Measurements from ENCODE around the gene ADRB1.

ADRB1 gene

DNA sequence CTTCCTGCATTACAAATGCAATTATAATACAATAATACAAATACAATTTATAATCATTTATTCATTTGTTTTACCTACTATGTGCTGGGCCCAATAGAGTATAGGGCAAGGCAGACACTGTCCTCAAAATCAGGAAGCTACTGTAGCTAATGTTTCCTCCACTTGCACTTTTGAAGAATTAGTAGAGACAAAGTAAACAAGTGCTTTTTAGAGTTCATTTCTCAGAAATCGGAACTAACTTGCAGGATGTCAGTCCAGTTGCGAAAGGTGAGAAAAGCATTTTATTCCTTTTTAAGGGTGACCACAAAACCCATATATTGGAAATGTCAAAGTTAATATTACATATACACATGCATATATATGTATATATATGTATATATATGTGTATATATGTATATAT lies 14.2 kb downstream of the ADRB1 start:
- DNase-seq (ENCODE audit: low read depth) = no peak

DNA sequence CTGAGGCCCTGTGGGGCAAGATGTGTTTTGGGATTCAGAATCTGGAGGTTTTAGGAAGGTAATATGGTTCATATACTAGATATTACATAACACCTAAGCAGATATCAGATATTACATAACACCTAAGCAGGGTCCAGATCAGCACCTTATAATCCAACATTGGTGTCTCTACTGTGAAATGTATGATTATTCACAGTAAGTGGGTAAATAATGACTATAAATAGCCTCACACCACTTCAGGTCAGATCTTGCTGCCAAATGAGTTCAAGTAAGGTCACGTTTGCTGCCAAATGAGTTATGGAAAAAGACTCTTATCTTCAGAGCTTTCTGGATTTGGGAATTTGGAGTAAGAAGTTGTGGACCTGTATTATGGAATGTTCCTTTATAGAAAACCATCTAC lies 14.6 kb downstream of the ADRB1 start:
- no peak for DNase-seq (ENCODE audit: low read depth)

DNA sequence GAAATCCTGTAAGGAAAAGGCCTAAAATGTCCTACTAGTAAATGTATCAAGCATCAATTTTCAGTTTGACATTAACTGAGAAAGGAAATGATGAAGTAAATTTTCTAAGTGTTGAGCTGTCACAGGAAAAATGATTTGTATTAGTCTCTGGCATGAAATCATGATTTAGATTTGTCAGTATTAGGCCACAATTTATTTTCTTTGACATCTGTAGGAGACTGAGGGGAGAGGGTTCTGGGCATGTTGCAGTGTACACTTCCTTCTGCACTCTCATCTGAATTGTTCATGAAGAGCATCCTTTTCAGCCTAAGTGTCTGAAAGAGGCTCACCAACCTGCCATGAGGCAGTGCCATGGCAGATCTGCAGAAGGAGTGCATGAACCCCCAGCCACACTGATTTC lies 15.9 kb downstream of the ADRB1 start:
- DNase-seq (ENCODE audit: low read depth) = no peak

DNA sequence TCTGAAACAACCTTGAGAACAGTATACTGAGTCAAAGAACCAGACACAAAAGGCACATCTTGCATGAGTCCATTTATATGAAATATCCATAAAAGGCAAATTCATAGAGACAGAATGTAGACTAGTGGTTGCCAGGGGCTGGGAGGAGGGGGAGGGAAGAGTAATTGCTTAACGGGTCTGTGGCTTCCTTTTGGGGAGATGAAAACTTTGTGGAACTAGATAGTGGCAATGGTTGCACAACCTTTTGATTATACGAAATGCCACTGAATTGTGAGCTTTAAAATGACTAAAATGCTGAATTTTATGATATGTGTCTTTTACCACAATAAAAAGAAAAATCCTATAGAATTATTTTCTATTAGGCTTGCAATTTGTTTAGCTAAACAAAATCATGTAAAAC lies 16.8 kb downstream of the ADRB1 start:
- no peak for DNase-seq (ENCODE audit: low read depth)

DNA sequence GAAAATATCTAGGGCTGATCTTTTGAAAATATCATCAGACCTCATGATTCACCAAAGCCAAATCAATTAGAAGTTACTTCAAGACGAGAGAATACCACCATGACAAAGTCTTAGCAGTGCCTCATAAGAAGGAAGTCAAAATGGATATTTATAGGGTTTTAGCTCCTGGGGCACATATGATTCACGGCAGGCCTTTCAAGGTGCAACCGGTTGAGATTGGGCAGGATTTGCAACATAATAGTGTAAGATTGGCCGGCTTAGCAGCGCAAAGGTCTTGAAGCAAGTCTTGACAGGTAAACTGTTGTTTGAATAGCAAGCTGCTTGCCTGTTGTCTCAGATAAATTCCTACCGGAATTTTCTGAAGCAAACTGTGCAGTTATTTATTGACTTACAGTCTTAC lies 17.5 kb downstream of the ADRB1 start:
- DNase-seq (ENCODE audit: low read depth) = no peak

DNA sequence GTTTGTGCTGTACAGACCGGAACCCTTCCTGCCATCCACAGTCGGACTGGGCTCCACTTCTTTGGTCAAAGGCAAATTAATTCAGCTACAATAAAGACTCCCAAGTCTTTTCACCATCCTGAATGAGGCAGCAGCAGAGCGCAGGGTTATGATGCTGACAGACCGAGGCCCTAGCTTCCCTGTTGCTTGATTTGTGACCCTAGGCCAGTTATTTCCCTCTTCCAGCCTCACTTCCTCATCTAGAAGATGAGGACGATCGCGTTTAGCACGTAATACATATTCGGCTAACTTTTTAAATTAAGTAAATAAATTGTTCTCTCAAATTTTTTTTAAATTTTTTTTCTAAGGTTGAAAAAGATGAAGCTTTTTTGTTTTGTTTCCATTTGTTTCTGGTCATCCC lies 18.1 kb downstream of the ADRB1 start:
- no peak for DNase-seq (ENCODE audit: low read depth)

DNA sequence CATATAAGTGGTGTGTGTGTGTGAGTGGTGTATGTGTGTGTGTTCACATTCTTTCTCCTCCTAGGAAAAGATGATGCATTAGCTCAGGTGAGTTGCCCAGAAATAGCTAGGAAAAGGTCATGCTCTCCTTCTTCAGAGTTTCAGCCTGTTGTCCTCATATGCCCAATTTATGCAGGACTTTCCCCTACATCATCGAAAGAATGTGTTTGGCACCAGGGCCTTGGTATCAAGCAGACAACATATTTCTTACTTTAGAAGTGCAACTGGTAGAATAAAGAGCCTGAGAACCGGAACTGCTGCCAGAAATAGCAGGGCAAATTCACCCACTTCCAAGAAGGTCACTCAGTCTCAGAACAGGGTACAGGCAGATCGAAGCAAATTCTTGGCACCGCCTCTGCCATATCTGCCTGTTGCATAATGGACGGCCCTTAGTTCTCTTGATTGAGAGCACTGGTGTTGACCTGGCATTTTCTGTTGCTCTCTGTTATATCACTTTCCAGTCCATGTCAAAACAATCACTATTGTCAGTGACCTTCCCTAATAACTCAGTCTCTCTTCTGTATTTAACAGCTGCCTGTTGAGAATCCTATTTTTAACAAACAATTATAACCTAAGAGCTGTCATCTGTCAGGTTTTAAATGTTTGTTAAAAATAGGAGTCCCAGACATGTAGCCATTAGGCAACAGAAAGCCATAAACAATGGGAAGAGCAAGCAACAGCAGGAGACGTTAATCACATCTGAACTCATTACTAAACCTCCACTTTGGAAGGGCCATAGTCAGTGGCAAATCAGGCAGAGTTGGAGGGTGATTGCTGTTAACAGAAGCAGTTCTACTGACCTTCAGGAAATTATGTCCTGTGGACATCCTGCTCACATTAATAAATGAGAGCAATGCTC lies 20.7 kb downstream of the ADRB1 start:
- no peak for DNase-seq (ENCODE audit: low read depth)

DNA sequence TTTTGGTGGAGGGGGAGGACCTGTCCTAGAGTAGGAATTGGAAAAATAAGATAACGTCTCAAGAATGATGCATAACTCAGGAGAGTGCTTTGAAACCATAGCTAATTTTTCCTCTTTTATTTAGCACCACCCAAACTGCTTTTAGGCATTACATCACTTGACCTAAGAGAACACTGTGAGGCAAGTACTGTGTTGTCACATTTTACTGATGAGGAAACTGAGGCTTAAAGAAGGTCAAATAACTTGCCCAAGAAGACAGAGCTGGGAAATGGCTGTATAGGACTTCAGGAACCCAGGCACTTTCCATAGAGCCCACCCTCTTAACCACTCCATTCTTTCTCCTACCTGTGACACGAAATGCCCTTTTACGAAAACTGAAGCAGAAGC lies 21.4 kb downstream of the ADRB1 start:
- no peak for DNase-seq (ENCODE audit: low read depth)

DNA sequence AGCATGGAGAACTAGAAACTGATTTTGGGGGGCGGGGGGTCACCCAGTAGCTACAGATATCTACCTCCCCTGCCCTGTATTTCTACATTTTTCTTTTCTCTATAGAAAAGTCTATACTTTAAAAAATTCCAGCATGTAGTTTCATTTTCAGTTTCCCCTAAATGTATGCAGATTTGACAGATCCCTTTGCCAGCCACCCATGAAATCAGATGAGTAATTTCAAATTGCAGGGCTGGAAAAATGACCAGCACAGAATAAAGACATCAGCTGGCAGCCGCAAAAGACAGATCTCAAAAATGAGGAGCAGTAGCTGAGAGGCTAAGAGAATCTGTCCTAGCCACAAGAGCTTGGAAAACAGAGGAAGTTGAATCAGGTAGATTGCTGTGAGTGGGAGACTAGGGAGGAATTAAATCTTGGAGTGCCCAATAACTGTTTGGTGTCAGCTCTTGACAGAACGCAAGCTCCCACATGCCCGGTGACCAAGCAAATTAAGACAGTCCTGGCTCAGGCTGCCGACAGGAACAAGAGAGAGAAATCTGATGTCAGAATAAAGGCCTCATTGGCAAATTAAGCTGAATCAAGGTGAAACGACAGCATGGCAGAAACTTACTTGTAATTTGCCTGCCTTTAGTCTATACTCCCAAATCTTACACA lies 24.5 kb downstream of the ADRB1 start:
- DNase-seq (ENCODE audit: low read depth) = no peak

DNA sequence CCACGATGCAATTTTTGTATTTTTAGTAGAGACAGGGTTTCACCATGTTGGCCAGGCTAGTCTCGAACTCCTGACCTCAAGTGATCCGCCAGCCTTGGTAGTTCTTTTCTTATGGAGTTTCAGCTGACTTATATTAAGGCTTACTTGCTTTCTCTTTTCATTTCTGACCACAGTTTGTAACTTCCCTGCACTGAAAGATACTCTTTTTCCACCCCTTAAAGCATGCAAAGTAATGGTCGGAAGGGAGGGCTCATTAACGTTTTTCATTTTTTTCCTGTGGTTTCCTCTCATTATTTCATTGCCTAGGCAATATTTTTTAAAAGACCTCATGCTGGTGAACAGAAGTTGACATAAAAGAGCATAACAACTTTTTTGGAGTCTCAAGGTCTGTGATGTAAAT lies 27.0 kb downstream of the ADRB1 start:
- DNase-seq (ENCODE audit: low read depth) = no peak

DNA sequence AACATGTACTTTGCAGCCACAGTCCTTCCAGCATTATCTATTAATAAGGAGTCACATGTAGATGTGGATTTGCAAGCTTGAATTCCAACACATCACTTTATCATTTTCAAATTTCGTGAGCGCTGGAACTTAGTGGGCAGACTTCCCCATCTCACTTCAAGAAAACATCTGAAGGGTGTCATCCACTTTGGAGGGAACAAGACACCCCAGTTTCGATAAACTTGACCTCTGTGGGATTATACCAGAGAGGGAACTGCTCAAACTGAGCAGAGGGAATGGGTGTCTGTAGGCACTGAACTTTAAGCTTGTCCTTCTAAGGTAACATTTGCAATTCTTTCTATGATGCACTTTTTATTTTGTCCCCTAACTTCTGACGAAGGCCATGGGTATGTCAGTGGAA lies 27.5 kb downstream of the ADRB1 start:
- no peak for DNase-seq (ENCODE audit: low read depth)

DNA sequence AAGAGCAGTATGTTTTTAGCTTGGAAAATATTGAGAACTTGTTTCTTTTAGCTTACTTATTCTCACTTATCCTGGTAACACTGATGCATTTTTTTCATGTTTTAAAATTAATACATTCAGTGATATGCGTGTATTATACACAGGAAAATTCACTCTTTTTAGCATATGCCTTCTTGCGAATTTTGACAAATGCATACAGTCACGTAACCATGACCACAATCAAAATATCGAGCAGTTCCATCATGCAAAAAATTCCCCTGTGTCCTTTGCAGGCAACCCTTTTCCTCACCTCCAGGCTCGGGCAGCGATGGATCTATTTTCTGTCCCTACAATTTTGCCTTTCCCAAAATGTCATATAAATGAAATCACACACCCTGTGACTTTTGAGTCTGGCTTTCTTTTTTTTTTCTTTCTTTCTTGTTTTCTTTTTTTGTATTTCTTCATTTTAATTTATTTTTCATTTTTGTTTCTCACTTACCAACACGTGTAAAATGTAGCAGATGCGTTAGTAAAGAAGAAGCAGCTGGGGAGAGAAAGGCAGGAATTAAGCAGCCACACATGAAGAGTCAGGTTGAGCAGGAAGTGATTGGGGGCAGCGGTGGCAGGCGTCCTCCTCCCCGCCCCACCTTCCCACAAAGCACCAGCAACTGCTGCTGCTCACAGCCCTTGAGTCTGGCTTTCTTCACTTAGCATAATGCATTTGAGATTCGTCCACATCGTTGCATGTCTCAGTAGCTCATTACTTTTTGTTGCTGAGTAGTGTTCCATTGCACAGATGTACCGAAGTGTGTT lies 29.9 kb downstream of the ADRB1 start:
- no peak for DNase-seq (ENCODE audit: low read depth)

DNA sequence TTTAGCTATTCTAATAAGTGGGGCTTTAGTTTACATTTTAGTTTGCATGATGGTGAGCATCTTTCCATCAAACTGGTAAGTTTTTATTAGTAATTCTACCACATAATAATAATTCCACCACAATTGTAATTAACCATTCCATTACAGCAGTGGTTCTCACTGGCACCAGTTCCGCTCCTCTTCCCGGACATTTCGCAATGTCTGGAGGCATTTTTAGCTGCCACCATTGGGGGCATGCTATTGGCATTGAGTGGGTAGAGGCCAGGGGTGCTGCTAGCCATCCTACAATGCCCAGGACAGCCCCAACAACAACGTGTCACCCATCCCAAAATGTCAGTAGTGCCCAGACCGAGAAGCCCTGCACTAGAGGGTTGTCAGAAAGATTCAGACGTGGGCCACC lies 31.4 kb downstream of the ADRB1 start:
- DNase-seq (ENCODE audit: low read depth) = no peak

DNA sequence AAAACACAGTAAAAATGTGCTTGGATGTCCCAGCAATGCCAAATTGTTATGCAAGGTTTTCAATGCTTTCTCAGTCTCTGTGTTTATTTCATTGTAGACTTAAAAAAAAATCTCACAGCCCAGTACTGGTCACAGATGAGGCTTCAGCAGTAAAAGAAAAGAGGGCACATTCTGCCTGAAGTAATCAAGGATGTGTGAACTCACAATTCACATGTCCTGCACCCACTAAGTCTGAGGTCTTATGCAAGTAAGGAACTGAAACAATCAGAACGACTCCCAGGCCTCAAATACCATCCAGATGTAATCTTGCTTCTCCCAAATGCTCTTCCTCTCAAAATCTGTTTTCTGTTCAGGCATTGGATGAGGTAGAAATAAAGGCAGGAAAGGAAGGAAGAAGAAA lies 33.7 kb downstream of the ADRB1 start:
- no peak for DNase-seq (ENCODE audit: low read depth)

DNA sequence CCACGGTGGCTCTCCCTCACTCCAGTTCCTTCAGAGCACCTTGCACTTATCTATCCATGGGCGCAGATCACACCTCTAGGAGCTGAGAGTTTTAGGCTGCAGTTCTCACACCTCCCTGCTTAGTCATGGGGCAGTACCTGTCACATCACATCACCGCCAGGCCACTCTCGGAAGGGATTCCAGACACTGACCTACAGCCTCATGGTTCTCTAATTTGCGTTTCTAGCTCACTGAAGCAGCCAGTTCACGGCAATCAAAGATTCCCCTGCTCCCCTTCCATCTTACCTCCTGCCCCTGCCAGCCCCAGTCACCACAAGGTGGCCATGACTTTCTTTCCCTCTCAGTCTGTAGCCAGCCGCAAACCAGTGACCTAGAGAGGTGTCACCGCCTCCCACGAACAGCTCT lies 34.2 kb downstream of the ADRB1 start:
- no peak for DNase-seq (ENCODE audit: low read depth)

DNA sequence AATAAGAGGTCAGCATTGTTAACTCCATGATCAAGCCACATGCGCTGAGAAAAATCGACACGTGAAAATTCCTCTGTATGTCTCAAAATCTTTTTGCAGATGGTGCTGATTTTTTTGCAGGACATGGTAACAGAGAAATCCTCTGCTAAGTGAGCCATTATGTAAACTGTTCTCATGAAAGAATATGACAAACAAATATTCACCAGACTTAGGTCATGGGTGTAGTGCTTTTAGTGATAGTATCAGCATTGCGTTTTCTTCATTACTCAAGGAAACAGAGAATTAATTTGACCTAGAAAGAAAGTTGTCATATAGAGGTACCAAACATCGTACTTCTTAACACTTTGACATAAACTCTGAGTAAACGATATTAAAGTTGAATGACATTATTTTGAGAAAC lies 34.7 kb downstream of the ADRB1 start:
- DNase-seq (ENCODE audit: low read depth) = no peak

DNA sequence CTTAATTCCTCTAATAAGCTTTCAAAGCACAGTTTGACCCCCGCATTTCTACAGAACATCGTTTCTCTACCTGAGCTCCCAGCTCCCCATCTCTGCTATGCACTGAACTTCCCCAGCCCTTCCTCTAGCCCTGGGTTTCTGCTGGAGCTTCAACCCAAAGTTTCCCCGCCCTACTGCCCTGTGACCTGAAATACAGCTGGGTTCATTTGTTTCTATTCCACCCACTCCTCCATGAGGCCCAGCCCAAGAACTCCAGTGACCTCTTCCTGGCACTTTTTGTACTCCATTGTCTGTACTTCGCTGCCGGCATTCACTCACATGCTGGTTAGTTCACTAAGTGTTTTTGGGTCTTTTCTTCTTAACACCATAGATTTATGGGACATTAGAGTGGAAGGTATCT lies 35.8 kb downstream of the ADRB1 start:
- DNase-seq (ENCODE audit: low read depth) = no peak

DNA sequence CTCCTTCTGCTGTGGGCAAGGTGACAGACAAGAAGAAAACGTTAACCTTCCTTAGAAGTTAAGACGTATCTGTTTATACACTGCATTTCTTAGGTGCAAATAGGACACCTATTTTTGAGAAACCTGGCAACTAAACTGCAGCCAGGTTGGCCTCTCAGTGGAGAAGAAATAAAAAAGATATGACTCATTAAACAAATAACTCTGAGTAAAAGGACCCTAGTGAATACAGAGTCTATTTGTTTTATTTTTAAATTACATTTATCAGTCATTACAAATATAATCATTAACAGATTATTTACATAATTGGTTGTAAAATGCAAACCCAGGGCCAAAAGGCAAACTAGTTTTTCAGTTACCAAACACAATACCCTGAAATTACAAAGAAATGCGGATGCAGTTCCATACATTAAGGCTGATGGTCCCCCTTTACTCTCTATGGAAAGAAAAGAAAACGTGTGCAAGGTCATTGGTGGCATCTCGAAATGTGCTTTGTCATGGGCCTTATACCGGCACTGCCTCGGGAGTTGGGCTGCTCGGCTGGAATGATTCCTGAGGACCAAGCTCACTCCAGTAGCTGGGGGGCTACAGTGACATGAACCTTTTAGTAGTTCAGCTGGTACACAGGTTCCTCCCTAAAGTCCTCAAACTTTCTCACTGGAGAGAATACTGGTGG lies 38.4 kb downstream of the ADRB1 start:
- no peak for DNase-seq (ENCODE audit: low read depth)

DNA sequence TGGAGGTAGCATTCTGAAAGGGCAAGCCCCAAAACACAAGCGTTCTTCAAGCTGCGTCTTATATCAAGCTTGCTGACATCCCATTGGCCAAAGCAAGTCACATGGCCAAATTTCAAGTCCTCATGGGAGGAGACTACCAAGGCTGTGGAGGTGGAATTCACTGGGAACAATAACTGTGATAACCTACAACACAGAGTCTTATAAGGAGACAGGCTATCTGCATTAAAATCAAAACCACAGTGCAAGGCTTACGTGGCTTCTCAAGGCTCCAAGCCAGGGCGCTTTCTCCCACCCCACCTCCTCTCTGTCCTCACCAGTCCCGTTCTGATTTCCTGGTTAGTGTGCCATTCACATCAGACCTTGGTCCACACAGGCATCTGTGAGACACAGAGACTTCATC lies 39.4 kb downstream of the ADRB1 start:
- DNase-seq (ENCODE audit: low read depth) = no peak

DNA sequence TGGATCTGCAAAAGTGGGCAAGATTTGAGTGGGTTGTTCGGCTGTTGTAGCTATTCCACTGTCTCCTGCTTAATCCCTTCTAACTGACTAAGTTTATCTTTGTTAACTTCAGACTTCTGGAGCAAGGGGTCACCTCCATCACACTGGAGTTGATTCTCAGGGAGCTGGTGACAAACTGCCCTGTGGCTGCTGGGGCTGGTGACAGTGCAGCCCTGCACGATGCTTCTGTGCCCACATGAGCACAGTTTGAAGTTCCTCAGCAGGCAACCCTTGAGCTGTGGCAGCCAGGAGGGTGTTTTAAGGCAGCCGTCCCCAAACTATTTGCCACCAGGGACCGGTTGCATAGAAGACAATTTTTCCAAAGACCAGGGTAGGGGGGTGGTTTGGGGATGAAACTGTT lies 40.5 kb downstream of the ADRB1 start:
- DNase-seq (ENCODE audit: low read depth) = no peak

DNA sequence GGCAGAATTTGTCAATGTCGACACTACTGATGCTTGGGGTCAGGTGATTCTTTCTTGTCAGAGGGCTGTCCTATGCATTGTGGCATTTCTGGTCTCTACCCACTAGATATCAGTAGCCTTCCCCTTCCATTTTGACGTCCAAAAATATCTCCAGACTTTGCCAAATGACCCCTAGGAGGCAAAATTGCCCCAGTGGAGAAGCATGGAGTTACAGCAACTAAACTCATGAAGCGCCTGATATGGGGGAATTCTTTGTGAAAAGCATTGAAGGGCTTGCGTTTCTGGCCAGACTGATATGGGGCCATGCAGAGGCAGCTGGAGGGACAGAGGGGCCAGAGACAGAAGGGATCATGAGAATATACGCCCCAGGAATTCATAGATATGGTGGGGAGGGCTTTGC lies 43.6 kb downstream of the ADRB1 start:
- no peak for DNase-seq (ENCODE audit: low read depth)

DNA sequence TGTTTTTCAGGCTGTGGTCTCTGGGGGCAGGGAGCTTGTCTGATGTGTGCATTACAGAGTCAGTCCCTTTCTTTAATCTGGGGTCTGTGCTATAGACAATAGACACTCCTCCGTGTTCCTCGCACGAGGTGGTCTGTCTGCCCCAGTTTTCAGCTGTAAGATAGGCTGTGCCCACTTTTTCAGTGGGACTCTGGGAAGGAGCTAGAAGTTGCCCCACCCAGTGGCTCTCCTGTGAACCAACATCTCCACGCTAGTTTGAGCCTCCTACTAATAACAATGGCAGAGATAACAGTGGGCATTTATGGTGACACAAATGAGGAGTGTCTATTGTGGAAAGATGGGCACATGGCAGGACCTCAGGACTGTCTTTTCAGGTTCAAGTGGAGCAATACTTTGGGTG lies 44.0 kb downstream of the ADRB1 start:
- no peak for DNase-seq (ENCODE audit: low read depth)

DNA sequence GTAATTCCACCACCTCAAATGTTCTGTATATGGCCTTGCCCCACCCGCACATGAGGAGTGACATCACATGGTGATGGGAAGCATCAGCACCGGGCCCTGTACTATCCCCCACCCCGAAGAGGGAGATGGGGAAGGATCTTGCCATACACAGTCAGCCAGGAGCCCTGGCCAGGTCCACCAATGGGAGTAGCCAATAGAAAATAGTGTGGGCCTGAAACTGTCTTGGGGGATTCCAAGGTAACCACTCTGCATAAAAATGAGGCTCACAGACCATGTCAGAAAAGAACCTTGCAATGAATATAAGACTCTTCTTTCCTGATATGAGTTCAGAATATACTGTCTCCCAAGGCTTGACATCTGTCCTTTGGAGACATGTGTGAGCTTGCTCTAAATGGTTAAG lies 51.1 kb downstream of the ADRB1 start:
- no peak for DNase-seq (ENCODE audit: low read depth)
